Prostate gland (tissue), 2 donors: Measurements from ENCODE around the gene MARCHF6. TPM values are rescaled to one million over a fixed set of nuclear protein-coding genes. Genes with fewer than 3 reads are reported as not detected.

Experiments used
- DNase-seq: peaks from one replicate; pipeline ENCODE4 v3.0.0-alpha.2; 2019; ENCODE audit warnings: low spot score
- H3K27ac ChIP-seq, 2 donors: fragments of 200-600 bp; sonication (generic); 2 replicates each; pipeline ENCODE4 v1.5.1; 2017 to 2019
- H3K27me3 ChIP-seq: fragments of 200-600 bp; sonication (generic); replicated peaks from 2 replicates; pipeline ENCODE4 v1.5.1; 2019; ENCODE audit not compliant: insufficient read depth
- H3K36me3 ChIP-seq, 2 donors: fragments of 200-600 bp; sonication (generic); 1 replicate in 1 of 2; 2 replicates in 1 of 2; pipeline versions ENCODE4 v1.5.1 to v1.8.1; 2017 to 2019
- H3K4me1 ChIP-seq: fragments of 200-600 bp; sonication (generic); replicated peaks from 2 replicates; pipeline ENCODE4 v1.5.1; 2019
- H3K4me3 ChIP-seq, 2 donors: fragments of 200-600 bp; sonication (generic); 2 replicates each; pipeline ENCODE4 v1.5.1; 2017 to 2019
- H3K9me3 ChIP-seq: fragments of 200-600 bp; sonication (generic); 2 replicates; pipeline ENCODE4 v1.5.1; 2017
- POLR2A ChIP-seq: fragments of 450-650 bp; IDR thresholded peaks from one replicate; pipeline ENCODE4 v1.6.1; 2016; ENCODE audit warnings: antibody characterized with exemption, mild to moderate bottlenecking
- POLR2AphosphoS5 ChIP-seq: sonication (generic); formaldehyde crosslinking; IDR thresholded peaks from one replicate; pipeline ENCODE4 v1.6.1; 2017; ENCODE audit warnings: antibody characterized with exemption
- WGBS: methylation state at CpG from one replicate; pipeline ENCODE4 v1.1.5; 2018; 5-methylcytosine and 5-hydroxymethylcytosine counted together
- intact Hi-C: fragments of 100-400 bp; cut with DNase I; formaldehyde crosslinking; loops from one replicate; pipeline ENCODE4 v1.14.2; 2022
- total RNA-seq, 2 donors: library from RNA; depleted of rRNA; stranded (reverse); fragments of >200 nt; gene quantifications; one replicate each; pipeline ENCODE4 v1.1.0, GENCODE V29; 2016
- TF ChIP-seq, protein P1 (sequence below), 4 experiments: fragments of 200-600 bp in 2 of 4; fragments of 450-650 bp in 2 of 4; sonication (generic) in 2 of 4; IDR thresholded peaks; 1 replicate in 3 of 4; 2 replicates in 1 of 4; pipeline ENCODE4 v1.5.1; 2016 to 2019; ENCODE audit warnings: antibody characterized with exemption in 4 of 4, mild to moderate bottlenecking in 2 of 4, moderate library complexity in 2 of 4

The MARCHF6 gene
- total RNA-seq, 2 donors from 2014 or later = 65.3 to 86.5 TPM

DNA sequence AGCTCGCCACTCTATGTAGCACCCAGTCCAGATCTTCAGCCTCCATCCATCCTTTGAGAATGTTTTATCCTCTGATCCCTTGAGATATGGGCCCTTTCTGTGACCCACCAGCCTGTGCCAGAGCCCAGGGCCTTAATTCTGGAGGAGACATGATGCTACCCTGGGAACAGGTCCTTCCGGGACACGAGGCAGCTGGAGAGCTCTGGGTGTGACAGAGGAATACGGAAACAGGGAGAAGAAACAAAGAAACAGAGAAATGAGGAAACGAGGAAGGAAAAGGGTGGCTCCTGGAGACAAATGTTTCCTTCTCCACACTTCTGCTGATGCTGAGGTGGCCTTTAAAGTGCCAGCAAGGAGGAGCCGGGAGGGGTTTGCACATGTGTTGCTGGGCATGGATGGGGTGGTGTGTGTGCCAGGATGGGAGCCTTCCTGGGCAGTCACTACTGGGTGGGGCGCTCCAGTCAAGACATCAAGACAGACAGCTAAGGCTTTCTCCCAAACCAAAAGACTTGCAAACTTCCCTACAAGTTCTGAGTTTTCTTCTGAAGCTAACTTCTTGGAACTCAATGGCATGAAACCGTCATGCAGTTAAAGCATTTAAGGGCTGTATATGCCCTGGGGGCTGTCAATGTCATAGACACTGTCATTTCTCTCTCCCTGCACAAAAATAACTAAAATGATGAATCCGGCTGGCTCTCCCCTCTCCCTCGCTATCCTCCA lies 22.8 kb upstream of the MARCHF6 start:
- Histone ChIP-seq H3K27ac (peak overlapping the region; percentile 35 to 46), H3K36me3 (no peaks in the 10 kb centered on the region), H3K4me3 (no peak overlapping the region), H3K9me3 (no peaks in the 10 kb centered on the region), H3K4me1 (peaks cover 8% of the 10 kb centered on the region), H3K27me3 (no peaks in the 10 kb centered on the region)
- 50% methylated on average over 10 of the region's 10 CpGs for WGBS
- no peak for DNase-seq
- intact Hi-C loops = loop anchor here (10.0 kb wide), 1 partner anchor 46 kb away; no protein-coding TSS in a partner anchor
- TF ChIP-seq POLR2AphosphoS5 (no peak), POLR2A (no peak)
- TF ChIP-seq, protein P1, sequence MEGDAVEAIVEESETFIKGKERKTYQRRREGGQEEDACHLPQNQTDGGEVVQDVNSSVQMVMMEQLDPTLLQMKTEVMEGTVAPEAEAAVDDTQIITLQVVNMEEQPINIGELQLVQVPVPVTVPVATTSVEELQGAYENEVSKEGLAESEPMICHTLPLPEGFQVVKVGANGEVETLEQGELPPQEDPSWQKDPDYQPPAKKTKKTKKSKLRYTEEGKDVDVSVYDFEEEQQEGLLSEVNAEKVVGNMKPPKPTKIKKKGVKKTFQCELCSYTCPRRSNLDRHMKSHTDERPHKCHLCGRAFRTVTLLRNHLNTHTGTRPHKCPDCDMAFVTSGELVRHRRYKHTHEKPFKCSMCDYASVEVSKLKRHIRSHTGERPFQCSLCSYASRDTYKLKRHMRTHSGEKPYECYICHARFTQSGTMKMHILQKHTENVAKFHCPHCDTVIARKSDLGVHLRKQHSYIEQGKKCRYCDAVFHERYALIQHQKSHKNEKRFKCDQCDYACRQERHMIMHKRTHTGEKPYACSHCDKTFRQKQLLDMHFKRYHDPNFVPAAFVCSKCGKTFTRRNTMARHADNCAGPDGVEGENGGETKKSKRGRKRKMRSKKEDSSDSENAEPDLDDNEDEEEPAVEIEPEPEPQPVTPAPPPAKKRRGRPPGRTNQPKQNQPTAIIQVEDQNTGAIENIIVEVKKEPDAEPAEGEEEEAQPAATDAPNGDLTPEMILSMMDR (IDR thresholded peaks at IDR 0.05) = no peak

DNA sequence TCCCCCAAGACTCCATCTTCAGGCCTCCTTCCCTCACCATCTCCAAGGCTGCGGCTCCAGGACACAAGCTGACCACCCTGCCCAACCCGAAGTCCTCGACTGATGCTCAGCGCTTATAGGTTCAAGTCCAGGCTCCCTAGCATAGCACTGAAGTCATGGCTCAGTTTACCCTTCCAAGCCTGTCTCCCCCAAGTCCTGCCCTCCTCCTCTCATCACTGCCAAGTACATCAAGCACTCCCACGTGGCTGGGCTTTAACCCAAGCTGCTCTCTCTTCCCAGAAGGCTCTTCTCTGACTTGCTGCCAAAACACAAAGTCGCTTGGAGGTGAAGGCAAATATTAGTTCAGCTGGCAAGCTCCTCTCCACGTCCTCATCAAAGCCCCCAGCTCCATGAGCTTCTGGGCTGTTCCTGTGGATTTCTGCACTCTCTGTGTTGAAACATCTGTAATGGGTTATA lies 22.1 kb upstream of the MARCHF6 start:
- Histone ChIP-seq H3K27ac (peak overlapping the region; percentile 32 to 35), H3K4me3 (no peak overlapping the region), H3K9me3 (no peaks in the 10 kb centered on the region), H3K4me1 (peaks cover 8% of the 10 kb centered on the region), H3K36me3 (no peaks in the 10 kb centered on the region), H3K27me3 (no peaks in the 10 kb centered on the region)
- 52% methylated on average over 7 of the region's 7 CpGs for WGBS
- DNase-seq = peak; percentile 71
- TF ChIP-seq POLR2A = no peak
- TF ChIP-seq POLR2AphosphoS5 = peak; percentile 90
- intact Hi-C loops = loop anchor here (10.0 kb wide), 1 partner anchor 47 kb away; no protein-coding TSS in a partner anchor

DNA sequence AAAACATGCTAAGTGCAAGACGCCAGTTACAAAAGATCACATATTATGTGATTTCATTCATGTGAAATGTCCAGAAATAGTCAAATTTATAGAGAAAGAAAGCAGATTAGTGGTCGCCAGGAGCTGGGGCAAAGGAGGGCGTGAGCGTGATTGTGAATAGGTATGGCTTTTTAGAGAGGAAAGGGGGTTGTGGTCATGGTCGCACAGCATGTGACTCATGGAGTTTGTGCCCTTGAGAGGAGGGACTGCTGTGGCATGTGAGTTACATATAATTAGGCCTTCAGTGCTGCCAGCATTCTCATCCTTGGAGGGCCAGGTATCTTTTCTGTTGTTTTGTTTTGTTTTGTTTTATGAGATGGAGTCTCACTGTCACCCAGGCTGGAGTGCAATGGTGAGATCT lies 21.2 kb upstream of the MARCHF6 start:
- H3K4me1 ChIP-seq = peaks cover 8% of the 10 kb centered on the region
- H3K27me3 ChIP-seq = no peaks in the 10 kb centered on the region
- WGBS = 95% methylated on average over 5 of the region's 5 CpGs
- no peak for DNase-seq
- no peaks in the 10 kb centered on the region for H3K36me3 ChIP-seq
- no peak overlapping the region for H3K4me3 ChIP-seq
- H3K27ac ChIP-seq = no peak overlapping the region
- TF ChIP-seq, protein P1 (IDR thresholded peaks at IDR 0.05) = no peak
- TF ChIP-seq POLR2AphosphoS5 = no peak
- no peak for TF ChIP-seq POLR2A
- intact Hi-C loops = loop anchor here (10.0 kb wide), 1 partner anchor 48 kb away; no protein-coding TSS in a partner anchor
- no peaks in the 10 kb centered on the region for H3K9me3 ChIP-seq

DNA sequence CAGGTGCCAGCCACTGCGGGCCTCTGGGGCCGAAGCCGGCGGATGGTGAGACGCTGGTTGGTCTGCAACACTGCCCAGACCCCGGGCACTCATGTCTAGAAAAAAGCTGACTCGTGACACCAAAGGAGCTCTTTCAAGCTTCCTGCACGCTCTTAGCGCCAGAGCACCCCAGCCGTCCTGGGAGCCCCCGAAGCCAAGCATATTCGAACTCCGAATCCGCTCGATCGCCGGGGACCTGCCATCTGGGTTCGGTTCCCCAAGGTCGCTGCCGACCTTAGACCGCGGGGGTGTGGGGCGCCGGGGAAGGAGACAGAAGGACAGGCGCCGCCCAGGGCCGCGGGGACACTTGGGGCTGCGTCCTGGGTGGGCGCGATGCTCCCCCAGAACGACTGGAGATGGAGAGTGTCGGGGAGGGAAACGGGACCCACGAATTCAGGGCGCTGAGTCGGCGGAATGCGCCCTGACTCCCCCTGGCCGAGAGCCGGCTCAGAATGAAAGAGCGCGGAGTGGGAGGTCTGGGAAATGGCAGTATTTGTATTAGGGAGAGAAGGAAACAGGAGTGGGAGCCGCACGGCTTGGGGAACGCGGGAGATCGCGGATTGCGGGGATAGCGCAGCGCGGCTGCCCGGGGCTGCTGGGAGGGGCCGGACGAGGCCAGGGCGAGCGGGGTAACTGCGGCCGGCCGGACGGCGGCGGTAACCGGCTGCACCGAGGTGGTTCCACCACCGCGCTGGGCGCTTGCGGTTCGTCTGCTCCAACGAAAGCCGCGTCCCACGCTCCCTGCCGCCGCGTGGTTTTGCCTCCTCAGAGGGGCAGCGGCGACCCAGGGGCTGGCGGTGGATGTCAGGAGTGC lies 20.1 kb upstream of the MARCHF6 start:
- DNase-seq = no peak
- Histone ChIP-seq H3K4me3 (peak overlapping the region; percentile 33 to 55), H3K9me3 (no peaks in the 10 kb centered on the region), H3K27ac (peak overlapping the region; percentile 41 to 46), H3K4me1 (peaks cover 8% of the 10 kb centered on the region), H3K27me3 (no peaks in the 10 kb centered on the region), H3K36me3 (no peaks in the 10 kb centered on the region)
- WGBS = 9% methylated on average over 81 of the region's 81 CpGs
- intact Hi-C loops = loop anchor here (10.0 kb wide), 1 partner anchor 49 kb away; no protein-coding TSS in a partner anchor
- TF ChIP-seq POLR2AphosphoS5 (peak; percentile 6), POLR2A (no peak)
- TF ChIP-seq, protein P1 (IDR thresholded peaks at IDR 0.05) = peak in 2 of 4 experiments; percentile 33 to 34

DNA sequence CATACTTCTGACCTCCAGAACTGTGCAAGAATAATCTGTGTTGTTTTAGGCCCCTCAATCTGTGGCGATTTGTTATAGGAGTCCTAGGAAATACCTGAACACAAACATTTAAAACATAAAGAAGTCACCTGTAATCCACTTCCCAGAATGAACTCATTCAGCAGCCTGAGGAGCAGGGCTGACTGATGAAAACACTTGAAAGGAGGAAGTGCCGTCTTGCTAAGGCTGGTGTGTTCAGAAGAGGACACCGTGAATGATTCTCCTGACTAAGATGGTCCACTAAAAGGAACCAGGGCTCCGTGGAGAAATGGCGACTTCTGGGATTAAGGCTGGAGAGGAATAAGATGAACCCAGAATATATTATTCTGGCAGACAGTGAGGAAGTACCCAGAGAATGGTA lies 18.7 kb upstream of the MARCHF6 start:
- TF ChIP-seq, protein P1 (IDR thresholded peaks at IDR 0.05) = no peak
- TF ChIP-seq POLR2A (no peak), POLR2AphosphoS5 (no peak)
- H3K27ac ChIP-seq = no peak overlapping the region
- no peaks in the 10 kb centered on the region for H3K9me3 ChIP-seq
- no peaks in the 10 kb centered on the region for H3K36me3 ChIP-seq
- H3K4me1 ChIP-seq = peaks cover 8% of the 10 kb centered on the region
- no peak for DNase-seq
- H3K27me3 ChIP-seq = no peaks in the 10 kb centered on the region
- no peak overlapping the region for H3K4me3 ChIP-seq
- WGBS = 91% methylated on average over 5 of the region's 5 CpGs
- intact Hi-C loops = loop anchor here (10.0 kb wide), 1 partner anchor 50 kb away; no protein-coding TSS in a partner anchor
